Nephron (organoid): ENCODE data around the gene GPC1.
A peak's percentile ranks its signal among the peaks of the same experiment; 100 is the strongest.

Experiments
- H3K27ac Mint-ChIP-seq, 3 experiments: 2 replicates each; pipeline ENCODE4 v1.8.0; 2020; ENCODE audit warnings: mixed read lengths in 3 of 3, mild to moderate bottlenecking in 2 of 3, moderate library complexity in 1 of 3
- H3K27me3 Mint-ChIP-seq: 2 replicates; pipeline ENCODE4 v1.8.0; 2021; ENCODE audit warnings: low read depth, mild to moderate bottlenecking, moderate library complexity, mixed read lengths
- H3K36me3 Mint-ChIP-seq: 2 replicates; pipeline ENCODE4 v1.8.0; 2020; ENCODE audit warnings: low read depth, mixed read lengths
- H3K4me1 Mint-ChIP-seq: 2 replicates; pipeline ENCODE4 v1.8.0; 2020; ENCODE audit warnings: mixed read lengths
- H3K4me3 Mint-ChIP-seq, 3 experiments: 2 replicates each; pipeline ENCODE4 v1.8.0; 2020; ENCODE audit warnings: mild to moderate bottlenecking in 3 of 3, mixed read lengths in 3 of 3, moderate library complexity in 2 of 3
- H3K9me3 Mint-ChIP-seq: 2 replicates; pipeline ENCODE4 v1.8.0; 2020; ENCODE audit warnings: mixed read lengths
- TF ChIP-seq, protein P1 (sequence below), 3 experiments: fragments of 200-600 bp; sonication (generic); IDR thresholded peaks; one replicate each; pipeline ENCODE4 v1.5.0; 2021; ENCODE audit warnings: antibody characterized with exemption in 3 of 3; ENCODE audit not compliant: unreplicated experiment in 3 of 3

GPC1 gene

GRCh38 chr2:240436683-240437550, 1.5 kb downstream of the GPC1 start:
- Mint-ChIP-seq H3K27ac (no peak overlapping the region), H3K27me3 (peaks cover 15% of the 10 kb centered on the region), H3K4me1 (peaks cover 10% of the 10 kb centered on the region), H3K9me3 (no peaks in the 10 kb centered on the region), H3K36me3 (no peaks in the 10 kb centered on the region), H3K4me3 (peak overlapping the region; percentile 79 to 85 (median 82))
- TF ChIP-seq, protein P1, sequence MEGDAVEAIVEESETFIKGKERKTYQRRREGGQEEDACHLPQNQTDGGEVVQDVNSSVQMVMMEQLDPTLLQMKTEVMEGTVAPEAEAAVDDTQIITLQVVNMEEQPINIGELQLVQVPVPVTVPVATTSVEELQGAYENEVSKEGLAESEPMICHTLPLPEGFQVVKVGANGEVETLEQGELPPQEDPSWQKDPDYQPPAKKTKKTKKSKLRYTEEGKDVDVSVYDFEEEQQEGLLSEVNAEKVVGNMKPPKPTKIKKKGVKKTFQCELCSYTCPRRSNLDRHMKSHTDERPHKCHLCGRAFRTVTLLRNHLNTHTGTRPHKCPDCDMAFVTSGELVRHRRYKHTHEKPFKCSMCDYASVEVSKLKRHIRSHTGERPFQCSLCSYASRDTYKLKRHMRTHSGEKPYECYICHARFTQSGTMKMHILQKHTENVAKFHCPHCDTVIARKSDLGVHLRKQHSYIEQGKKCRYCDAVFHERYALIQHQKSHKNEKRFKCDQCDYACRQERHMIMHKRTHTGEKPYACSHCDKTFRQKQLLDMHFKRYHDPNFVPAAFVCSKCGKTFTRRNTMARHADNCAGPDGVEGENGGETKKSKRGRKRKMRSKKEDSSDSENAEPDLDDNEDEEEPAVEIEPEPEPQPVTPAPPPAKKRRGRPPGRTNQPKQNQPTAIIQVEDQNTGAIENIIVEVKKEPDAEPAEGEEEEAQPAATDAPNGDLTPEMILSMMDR (IDR thresholded peaks at IDR 0.05; ENCODE audit: unreplicated experiment in 3 of 3), result no peak

- Mint-ChIP-seq H3K27ac (peak overlapping the region in 1 of 3 experiments; percentile 5), H3K27me3 (peaks cover 15% of the 10 kb centered on the region), H3K9me3 (no peaks in the 10 kb centered on the region), H3K4me1 (peaks cover 10% of the 10 kb centered on the region), H3K36me3 (no peaks in the 10 kb centered on the region), H3K4me3 (peak overlapping the region; percentile 79 to 85 (median 82))
- TF ChIP-seq, protein P1 (IDR thresholded peaks at IDR 0.05; ENCODE audit: unreplicated experiment in 3 of 3), result no peak
Measured at GRCh38 chr2:240437551-240437860, 2.0 kb downstream of the GPC1 start.

- Mint-ChIP-seq H3K27me3 (peaks cover 14% of the 10 kb centered on the region), H3K36me3 (no peaks in the 10 kb centered on the region), H3K27ac (peak overlapping the region in 1 of 3 experiments; percentile 5), H3K4me1 (peaks cover 10% of the 10 kb centered on the region), H3K4me3 (peak overlapping the region; percentile 79 to 85 (median 82)), H3K9me3 (no peaks in the 10 kb centered on the region)
- TF ChIP-seq, protein P1 (IDR thresholded peaks at IDR 0.05; ENCODE audit: unreplicated experiment in 3 of 3), result peak; percentile 97 to 98 (median 97)
Measured at GRCh38 chr2:240437861-240438809, 2.7 kb downstream of the GPC1 start.

- no peaks in the 10 kb centered on the region for H3K36me3 Mint-ChIP-seq
Measured at GRCh38 chr2:240438810-240439697, 3.6 kb downstream of the GPC1 start.

GRCh38 chr2:240439698-240440151, 4.3 kb downstream of the GPC1 start:
- Mint-ChIP-seq H3K36me3 (no peaks in the 10 kb centered on the region), H3K9me3 (no peaks in the 10 kb centered on the region), H3K27ac (no peak overlapping the region), H3K27me3 (peaks cover 9% of the 10 kb centered on the region), H3K4me3 (no peak overlapping the region), H3K4me1 (peaks cover 5% of the 10 kb centered on the region)
- TF ChIP-seq, protein P1 (IDR thresholded peaks at IDR 0.05; ENCODE audit: unreplicated experiment in 3 of 3), result no peak

More at GRCh38 chr2:240438810-240439697, 3.6 kb downstream of the GPC1 start:
- TF ChIP-seq, protein P1 (IDR thresholded peaks at IDR 0.05; ENCODE audit: unreplicated experiment in 3 of 3), result no peak
- no peaks in the 10 kb centered on the region for H3K9me3 Mint-ChIP-seq
- no peak overlapping the region for H3K27ac Mint-ChIP-seq
- H3K4me1 Mint-ChIP-seq, result peaks cover 5% of the 10 kb centered on the region
- peaks cover 12% of the 10 kb centered on the region for H3K27me3 Mint-ChIP-seq
- peak overlapping the region; percentile 37 to 77 (median 61) for H3K4me3 Mint-ChIP-seq
